ENCODE data around the gene CD8A.
"Not testable (repeated sequence)": the region's sequence is repeated elsewhere in the genome, so short reads cannot be mapped to it uniquely, and the experiment has no call there.

CD8A gene

DNA sequence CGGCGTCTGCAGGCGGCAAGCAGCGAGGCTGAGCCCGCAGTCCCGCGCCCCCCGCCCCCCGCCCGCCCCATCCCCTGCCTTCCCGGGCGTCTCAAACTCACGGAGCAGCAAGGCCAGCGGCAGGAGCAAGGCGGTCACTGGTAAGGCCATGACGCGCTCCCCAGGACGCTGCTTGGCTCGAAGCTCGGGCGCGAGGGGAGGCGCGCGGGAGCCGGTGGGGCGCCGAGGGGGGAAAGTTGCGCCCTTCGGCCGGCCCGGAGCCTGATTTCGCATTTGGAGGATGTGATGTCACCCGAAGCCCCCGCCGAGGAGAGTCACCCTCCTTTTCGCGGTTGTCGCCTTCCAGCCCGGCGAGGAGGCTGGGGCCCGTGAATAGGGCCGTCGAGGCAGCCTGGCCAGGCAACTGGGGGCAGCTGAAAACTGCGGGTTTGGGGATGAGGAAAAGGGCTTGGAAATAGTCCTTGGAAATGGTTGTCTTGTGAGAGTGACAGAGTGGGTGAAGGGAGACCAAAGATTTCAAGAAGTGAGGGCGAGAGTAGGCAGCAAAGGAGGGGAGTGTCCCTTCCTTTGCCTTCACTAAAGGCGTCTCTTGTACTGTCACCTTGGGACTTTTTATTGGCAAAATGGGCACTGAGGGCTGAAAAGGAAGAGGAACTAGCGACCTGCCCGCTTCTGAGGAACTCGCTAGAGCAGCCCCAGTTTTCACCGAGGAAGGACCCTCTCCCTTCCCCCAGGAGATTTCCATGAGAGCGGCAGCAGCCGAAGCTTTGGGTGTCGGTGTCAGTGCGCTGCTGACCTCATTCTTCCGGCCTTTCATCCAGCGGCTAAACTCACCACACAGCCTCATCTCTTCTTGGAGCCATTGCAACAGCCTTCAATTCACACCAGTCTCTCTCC lies at the start of gene CD8A:
Gene CD8A, minus strand, starts transcription at position 238 of the 897 bp plus-strand sequence. Its CDS starts 88 bp downstream, at position 150.
- DNase-seq (ENCODE audit: low read depth in 2 of 3, low spot score in 1 of 3): no peak

DNA sequence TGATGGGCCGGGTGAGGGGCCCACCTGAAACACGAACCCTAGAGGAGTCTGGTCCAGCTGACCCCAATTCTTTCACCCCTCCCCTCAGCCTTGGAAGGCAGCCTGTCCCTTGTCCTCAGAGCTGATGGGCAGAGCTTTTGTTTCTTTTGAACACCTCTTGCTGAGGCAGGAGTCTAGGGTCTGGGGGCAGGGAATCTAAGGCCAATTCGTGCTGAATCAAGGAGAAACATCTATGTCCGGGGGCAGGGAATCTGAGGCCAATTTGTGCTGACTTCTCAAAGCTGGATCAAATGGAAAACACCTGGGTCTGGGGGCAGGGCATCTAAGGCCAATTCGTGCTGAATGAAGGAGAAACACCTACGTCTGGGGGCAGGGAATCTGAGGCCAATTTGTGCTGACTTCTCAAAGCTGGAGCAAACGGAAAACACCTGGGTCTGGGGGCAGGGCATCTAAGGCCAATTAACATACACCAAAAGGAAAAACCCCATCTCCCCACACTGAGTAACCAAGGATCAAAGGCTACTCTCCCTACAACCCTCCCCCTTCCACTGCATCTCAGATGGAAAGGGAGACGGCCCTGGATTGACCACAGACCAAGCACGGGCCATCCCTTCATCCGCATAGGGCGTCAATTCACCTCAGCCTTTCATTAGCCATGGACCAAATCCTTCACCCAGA lies 49.3 kb upstream of the CD8A start:
- not testable (repeated sequence) for DNase-seq (ENCODE audit: low read depth in 2 of 3, low spot score in 1 of 3)

DNA sequence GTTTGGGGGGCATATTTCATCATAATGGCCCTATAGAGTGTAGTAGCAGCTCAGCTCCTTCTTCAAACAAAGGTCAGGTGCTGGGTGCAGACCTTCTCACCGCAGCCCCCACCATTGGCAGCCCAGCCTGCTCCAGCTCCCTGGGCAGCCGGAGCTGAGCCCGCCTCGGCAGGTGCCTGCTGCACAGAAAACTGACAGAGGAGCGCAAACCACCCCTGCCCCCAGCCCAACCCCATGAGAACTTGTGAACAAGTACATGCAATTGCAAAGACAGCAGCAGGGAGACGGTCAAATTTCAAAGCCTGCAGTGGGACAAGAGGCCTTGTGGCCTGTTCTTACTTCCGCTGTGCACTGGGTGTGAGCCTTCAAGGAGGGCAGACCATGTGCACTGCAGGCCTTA lies 48.7 kb upstream of the CD8A start:
- DNase-seq (ENCODE audit: low read depth in 2 of 3, low spot score in 1 of 3): not testable (repeated sequence)

DNA sequence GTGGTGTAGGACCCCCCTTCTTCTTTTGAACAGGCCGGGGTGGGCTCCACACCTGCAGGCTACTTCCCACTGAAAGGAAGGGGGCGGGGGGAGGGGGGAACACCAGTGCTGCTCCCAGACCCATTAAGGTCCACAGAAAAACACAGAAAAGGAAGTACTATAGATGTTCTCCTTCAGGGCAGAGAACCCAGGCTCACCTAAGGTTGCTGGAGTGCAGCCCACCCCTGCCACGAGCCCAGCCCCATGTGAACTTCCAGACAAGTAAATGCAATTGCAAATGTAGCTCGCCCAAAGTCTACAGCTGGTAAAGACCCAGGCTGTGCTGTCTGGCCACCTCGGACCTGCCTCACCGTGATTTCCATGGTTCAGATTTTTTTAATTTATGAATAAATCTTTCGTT lies 47.0 kb upstream of the CD8A start:
- not testable (repeated sequence) for DNase-seq (ENCODE audit: low read depth in 2 of 3, low spot score in 1 of 3)

DNA sequence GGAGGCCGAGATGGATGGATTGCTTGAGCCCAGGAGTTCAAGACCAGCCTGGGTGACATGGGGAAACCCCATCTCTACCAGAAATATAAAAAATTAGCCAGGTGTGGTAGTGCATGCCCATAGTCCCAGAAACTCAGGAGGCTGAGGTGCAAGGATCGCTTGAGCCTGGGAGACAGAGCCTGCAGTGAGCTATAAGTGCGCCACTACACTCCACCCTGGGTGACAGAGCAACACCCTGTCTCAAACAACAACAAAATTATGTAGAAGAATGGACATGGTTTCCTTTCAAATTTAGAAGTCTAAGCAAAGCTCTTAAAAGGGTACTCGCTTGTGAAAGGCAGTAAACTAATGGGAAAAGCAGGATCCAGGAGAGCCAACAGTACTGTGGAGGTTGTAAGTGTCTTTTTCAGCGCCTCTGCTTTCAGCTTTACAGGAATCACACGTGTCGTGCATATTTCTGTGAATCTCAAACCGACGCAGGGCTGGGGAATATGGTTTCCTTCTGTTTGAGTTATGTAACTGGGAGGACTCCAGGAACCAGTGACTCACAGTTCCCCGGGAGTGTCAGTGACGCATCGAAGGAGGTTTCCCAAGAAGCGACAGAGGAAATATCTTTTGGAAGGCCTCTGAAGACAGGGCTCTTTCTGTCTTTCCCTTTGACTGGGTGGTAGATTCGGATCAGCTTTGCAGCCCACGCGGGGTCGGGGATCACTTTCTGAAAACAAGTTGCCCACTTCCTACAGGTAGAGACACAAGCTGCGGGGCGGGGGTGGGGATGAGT lies 46.4 kb upstream of the CD8A start:
- DNase-seq (ENCODE audit: low read depth in 2 of 3, low spot score in 1 of 3): peak; percentile 32 to 55 (median 41)

DNA sequence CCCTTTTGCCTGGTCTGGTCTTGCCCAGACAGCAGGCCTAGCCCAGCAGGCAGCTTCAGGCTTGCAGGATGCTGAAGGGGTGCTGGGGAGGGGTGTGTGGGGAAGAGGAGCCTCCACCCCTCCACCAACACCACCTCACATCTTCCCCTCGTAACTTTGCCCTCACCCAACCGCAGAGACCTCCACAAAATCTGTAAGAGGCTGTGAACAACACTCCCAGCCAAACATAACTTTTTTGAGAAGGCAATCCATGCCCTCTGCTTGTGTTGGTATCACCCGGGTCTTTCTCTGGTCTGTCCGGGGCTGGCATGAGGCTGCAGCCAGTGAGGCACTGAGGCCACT lies 44.8 kb upstream of the CD8A start:
- not testable (repeated sequence) for DNase-seq (ENCODE audit: low read depth in 2 of 3, low spot score in 1 of 3)

DNA sequence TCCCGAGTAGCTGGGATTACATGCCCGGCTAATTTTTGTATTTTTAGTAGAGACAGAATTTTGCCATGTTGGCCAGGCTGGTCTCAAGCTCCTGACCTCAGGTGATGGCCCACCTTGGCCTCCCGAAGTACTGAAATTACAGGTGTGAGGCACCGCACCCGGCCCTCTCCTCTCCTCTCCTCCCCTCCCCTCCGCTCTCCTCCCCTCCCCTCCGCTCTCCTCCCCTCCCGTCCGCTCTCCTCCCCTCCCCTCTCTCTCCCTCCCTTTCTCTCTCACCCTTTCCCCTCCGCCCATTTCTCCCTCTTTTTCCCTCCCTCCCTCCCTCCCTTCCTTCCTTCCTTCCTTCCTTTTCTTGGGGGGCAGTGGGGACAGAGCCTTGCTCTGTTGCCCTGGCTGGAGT lies 42.6 kb upstream of the CD8A start:
- no peak for DNase-seq (ENCODE audit: low read depth in 2 of 3, low spot score in 1 of 3)

DNA sequence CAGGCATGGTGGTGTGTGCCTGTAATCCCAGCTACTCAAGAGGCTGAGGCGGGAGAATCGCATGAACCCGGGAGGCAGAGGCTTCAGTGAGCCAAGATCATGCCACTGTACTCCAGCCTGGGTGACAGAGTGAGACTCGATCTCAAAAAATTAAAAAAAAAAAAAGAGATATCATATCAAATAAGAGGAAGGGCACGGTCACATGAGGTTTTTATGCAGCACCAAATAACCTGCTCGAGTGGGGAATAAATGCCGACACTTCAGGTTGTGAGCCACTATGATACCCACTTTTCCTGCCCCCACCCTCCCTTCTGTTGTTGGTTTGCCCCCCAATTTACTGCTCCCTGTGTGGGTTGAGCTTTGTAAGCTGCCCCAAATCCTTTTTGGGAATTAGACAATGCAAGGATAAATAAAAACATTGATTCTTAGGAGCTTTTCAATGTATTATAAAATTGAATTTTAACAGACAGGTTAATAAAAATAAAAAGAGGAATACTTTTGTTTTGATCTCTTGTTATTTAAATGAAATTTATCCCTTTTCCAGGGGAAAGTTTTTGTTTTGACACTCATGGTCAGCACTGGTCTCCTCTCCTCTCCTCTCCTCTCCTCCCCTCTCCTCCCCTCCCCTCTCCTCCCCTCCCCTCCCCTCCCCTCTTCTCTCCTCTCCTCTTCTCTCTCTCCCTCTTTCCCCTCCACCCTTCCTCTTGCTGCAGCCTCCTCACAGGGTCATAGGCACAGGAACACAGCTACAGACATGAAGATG lies 41.8 kb upstream of the CD8A start:
- DNase-seq (ENCODE audit: low read depth in 2 of 3, low spot score in 1 of 3): no peak

DNA sequence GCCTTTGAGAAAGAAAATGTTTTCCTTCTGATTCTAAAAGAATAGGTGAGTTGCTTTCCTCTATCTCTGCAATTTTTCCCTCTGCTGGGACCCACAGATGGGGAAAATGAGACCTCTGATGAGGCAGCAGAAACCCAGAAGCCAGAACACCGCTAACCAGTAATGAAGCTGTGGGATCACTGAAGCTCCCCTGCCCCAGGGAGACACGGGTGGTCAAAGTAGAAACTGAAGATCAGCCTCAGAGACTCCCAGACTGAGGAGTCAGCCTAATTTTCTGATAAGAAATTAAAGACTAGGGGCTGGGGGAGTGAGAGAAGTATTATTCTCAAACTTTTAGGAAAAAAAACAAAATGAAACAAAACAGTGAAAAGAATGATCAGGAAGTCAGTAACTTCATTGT lies 40.8 kb upstream of the CD8A start:
- no peak for DNase-seq (ENCODE audit: low read depth in 2 of 3, low spot score in 1 of 3)

DNA sequence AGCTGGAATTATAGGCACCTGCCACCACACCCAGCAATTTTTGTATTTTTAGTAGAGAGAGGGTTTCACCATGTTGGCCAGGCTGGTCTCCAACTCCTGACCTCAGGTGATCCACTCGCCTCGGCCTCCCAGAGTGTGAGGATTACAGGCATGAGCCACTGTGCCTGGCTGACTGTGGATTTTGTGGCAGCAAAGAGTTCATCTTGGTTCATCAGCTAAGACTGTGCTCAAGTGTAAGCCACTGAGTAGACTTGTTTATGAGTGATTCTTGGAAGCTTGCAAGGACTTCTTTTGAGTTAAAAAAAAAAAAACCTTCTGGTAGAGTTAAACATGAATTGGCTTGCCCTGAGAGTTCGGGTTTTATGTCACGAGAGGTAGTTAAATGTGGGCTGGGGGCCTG lies 36.2 kb upstream of the CD8A start:
- DNase-seq (ENCODE audit: low read depth in 2 of 3, low spot score in 1 of 3): no peak

DNA sequence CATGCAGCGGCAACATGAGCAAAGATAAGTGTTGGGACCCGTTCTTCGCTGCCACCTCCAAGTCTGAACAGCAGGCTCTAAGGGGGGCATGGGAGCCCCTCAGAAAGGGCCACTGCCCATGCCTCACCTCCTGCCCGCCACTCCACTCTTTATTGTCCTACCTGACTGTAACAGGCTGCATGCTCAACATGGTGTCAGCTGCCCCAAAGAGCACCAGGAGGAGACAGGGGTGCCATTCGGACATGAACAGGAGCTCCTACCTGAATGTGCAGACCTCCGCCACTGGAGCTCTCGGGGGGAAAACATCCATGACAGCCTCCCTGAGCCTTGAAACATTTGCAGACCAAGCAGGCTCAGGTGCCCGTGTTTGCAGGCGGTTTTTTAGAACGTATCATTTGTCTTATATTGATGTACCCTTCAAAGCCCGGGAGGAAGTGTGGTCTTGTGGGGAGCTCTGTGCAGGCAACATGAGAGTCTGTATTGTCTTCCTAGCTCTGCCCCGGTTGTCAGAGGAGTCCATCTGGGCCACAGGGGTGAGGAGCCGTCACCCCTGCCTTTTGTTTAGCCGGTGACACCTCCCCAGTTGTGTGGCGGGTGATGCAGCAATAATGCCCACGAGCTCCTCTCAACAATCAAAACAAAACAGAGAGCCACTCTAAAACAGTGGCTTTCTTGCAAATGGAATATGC lies 35.1 kb upstream of the CD8A start:
- DNase-seq (ENCODE audit: low read depth in 2 of 3, low spot score in 1 of 3): peak in 1 of 3 donors; percentile 31

DNA sequence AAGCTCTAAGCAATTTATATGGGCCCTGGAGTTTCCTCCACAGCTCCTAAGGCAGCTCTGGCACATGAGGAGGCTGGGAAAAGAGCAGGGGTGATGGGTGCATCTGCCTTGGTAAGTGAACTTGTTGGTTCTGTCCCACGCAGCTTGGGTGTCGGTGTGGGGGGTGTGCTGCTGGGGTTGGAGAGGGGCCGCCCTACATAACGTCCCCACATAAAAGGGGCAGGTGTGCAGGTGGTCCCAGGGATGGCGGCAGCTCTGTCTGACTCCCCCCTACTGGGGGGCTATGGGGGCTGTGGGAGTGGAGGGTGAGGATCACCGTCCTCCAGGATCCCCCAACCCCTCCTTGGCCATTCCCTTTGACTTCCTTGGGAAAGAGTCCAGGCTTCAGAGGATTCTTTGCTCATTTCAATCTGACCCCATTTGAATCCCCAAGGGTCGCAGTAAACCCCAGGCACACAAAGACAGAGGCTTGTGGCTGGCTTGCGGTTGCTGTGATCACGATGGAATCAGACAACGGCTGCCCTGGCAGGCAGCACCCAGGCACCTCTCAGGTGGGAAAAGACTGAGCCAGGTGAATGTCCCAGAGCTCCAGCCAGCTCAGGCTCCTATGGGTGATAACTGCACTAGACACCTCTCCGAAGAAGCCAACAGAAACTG lies 34.5 kb upstream of the CD8A start:
- DNase-seq (ENCODE audit: low read depth in 2 of 3, low spot score in 1 of 3): no peak

DNA sequence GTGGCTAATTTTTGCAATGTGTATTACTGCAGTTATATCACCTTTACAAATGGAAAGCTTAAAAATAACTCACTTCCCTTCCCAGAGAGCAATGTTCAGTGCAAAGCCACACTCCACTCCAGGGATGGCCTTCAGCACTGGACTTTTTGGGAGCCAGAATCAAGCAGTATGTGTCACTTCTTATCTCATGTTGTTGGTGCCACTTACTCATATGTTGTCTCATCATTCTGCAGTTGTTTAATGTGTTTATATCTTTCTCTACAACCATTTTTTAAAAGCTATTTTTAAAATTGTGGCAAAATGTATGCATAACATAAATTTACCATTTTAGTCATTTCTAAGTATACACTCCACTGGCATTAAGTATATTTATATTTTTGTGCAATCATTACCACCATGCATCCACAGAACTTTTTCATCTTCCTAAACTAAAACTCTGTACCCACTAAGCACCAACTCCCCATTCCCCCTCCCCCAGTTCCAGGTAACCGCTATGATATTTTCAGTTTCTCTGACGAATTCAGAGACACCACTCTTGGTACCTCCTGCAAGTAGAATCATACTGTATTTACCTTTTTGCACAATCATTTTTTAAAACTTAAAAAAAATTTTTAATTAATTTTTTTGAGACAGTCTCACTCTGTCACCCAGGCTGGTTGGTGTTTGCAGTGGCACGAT lies 32.1 kb upstream of the CD8A start:
- no peak for DNase-seq (ENCODE audit: low read depth in 2 of 3, low spot score in 1 of 3)

DNA sequence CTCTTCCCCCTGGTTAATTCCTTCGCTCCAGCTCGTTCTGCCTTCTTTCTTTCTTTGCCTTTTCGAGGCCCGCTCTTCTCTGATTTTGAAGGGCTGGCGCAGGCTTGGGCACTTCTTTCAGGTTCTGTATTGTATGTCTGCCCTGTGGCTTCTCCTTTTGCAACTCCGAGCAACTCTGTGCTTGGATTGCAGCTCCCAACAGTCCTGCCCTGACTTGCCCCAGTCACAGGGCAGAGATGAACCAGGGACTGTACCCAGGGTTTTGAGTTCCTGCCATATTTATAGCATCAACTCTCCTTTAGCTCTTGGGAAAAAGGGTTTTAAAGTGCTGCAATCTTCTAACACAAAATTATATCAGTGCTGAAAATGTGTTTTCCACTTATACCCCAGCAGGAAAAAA lies 31.1 kb upstream of the CD8A start:
- no peak for DNase-seq (ENCODE audit: low read depth in 2 of 3, low spot score in 1 of 3)

DNA sequence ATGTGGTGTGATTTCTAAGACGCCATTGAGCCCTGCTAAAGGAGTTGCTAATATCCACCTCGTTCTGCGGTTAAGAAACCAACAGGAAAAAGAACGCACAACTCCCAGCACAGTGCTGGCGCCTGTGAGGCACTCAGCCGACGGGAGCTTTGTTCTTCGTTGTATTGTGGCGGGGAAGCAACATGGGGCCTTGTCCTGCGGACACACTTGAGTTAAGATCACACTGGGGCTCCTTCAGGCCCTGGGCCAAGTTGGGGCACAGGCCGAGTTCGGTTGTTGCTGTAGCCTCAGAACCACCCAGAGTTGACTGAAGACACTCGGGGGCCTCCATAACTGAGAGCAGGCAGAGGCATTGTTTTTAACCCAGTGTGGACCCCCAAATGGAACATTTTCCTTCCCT lies 30.6 kb upstream of the CD8A start:
- DNase-seq (ENCODE audit: low read depth in 2 of 3, low spot score in 1 of 3): no peak

DNA sequence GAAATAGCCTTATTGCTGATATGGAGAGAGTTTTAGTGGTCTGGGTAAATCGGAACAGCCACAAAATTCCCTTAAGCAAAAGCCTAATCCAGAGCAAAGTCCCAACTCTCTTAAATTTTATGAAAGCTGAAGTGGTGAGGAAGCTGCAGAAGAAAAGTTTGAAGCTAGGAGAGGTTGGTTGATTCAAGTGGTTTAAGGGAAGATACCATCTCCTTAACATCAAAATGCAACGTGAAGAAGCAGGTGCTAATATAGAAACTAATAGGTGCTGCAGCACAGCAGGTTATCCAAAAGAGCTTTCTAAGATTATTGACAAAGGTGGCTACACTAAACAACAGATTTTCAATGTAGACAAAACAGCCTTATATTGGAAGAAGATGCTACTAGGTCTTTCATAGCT lies 28.2 kb upstream of the CD8A start:
- DNase-seq (ENCODE audit: low read depth in 2 of 3, low spot score in 1 of 3): no peak

DNA sequence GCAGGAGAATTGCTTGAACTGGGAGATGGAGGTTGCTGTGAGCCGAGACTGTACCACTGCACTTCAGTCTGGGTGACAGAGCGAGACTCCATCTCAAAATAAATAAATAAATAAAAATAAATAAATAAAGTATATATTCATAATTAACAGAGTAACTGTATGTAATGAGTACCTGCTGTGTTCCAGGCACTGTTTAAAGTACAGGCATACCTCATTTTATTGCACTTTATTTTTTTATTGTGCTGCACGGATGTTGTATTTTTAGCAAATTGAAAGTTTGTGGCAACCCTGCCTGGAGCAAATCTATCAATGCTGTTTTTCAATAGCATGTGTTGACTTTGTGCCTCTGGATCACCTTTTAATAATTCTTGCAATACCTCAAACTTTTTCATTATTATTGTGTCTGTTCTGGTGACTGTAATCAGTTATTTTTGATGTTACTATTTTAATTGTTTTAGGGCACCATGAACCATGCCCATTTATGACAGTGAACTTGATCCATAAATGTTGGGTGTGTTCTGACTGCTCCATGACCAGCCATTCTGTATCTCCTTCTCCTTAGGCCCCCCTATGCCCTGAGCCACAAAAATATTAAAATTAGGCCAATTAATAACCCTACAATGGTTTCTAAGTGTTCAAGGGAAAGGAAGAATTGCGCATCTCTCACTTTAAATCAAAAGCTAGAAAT lies 27.5 kb upstream of the CD8A start:
- no peak for DNase-seq (ENCODE audit: low read depth in 2 of 3, low spot score in 1 of 3)

DNA sequence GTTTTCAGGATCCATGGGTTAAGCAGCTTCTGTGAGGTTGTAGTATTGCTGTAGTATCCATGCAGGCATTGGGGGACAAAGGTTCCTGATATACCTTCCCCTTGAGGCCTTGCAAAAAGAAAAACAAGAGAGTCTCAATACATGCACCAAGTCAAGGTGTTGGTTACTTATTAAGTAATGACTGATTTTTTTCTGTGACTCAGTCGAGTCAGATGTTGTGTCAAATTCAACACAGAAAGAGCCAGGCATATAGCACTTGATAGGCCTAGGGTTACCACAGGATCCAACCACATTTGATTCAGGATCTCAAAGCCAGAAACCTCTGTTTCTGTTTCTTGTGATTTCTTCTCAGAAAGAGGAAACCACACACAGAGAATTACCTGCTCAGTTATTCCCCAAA lies 24.9 kb upstream of the CD8A start:
- DNase-seq (ENCODE audit: low read depth in 2 of 3, low spot score in 1 of 3): no peak

Measured in stimulated activated CD4-positive, alpha-beta T cell treated with anti-CD3 and anti-CD28 coated beads, Interleukin-12 subunit alpha, Interleukin-12 subunit beta, amount 100 ng/mL, for 48 hours (primary cell).